Germinal center (tissue), 1 donor: Measurements from ENCODE around the gene LRCH2.

Experiments
- DNase-seq: peaks from one replicate; pipeline ENCODE4 v3.0.0; 2012; ENCODE audit warnings: mixed read lengths, low spot score

LRCH2 gene

DNA sequence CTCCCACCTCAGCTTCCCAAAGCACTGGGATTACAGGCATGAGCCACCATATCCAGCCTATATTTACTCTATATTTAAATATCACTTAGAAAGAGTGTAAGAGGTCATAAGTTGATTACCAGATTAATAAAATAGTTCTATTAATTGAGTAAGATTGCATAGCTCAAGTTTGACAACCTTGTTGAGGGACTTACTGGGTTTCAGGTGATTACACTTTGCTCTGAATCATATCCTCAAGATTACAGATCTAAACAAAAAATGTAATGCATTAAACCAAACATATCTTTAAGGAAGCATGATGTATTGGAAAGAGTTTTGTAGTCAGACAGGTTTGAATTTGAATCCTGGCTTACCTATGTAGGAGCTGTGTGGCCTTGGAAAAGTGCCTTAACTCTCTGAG lies 168.6 kb downstream of the LRCH2 start:
- no peak for DNase-seq
